Inferior parietal cortex (tissue), 1 donor: Measurements from ENCODE around the gene PHF21A.
"Not testable (repeated sequence)": the region's sequence is repeated elsewhere in the genome, so short reads cannot be mapped to it uniquely, and the experiment has no call there.

Source experiments
- DNase-seq: peaks from one replicate; pipeline ENCODE4 v3.0.0-alpha.2; 2016; ENCODE audit errors: extremely low spot score

Gene PHF21A

DNA sequence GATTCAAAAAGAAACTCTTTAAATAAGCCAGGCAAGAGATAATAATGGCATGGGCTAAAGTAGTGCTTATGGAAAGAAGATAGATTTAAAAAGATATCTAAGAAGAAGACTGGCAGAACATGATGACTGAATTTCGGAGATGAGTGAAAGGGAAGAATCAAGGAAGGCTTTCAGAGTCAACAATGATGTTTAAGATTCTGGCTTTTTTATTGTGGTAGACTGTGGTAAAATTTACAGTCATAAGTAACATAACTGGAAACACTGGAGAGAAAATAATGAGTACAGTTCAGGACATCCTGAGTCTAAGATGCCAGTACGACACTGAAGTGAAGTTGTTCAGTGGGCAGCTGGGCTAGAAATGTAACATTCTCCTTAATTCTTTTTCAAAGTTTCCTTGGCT is 85.2 kb downstream of the PHF21A start:
- no peak for DNase-seq

DNA sequence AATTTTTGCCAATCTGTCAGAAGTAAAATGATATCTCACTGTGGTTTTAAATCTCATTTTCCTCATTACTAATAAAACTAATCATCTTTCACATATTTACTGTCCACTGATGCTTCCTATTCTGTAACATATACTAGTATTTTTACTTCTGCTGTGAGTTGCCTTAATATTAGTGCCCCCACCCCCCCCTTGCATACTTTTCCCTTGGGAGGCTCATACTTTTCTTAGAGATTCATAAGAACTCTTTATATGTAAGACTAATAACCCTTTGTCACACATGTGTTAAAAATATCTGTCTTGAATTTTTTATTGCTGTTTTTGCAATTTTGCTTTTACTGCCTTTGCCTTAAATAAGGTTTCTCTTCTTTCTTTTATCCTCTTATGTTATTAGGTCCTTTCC is 87.2 kb downstream of the PHF21A start:
- no peak for DNase-seq

DNA sequence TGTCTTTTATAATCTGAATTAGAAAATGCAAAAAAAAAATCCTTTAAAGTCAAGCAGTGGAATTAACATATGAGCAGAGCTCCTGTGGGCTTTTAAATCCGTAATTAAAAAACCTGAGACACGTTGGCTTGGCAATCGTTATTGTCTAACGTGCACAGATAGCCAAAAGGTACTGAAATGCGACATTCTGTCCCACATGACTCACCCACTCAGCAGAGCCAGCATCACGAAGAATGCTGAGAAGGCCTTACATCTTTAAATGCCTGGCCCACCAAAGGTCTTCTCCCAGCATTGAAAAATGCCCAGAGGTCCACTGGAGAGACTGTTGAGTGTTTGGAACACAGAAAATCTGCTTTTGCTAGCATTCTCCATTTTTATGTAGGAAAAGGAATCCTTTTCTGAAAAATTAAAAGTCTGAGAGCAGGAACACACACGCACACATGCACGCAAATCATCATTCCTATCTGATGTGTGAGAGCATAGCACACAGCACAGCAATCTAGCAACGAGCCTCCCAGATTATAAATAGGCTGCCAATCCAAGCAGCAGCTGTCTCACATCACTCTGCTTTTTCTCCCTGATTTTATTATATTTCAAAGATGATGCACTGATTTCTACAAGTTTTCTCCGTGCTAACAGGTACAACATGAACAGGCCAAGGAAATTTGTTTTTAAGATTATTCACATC is 94.5 kb downstream of the PHF21A start:
- DNase-seq = peak; percentile 41

DNA sequence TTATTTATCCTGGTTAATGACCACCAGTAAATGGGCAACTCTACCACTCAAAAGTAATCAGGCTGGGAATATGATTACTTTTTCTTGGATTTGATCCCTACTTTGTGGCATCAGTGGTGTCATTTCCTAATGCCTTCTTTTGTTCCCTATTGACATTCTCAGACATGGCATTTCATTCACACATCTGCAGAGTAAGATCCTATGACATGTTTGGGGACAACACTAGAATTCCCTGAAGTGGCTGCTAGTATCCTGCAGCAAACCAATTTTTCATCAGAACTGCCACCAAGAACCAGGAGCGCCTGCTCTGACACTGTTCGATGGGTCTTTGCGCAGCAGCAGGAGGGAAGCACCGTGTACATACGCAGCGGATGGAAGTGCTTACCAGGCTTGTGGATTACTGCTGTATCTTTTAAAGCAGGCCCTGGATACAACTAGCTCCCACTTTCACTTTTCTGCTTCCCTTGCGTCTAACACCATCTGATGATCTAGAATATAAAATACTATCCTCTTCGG is 101.1 kb downstream of the PHF21A start:
- DNase-seq = no peak

DNA sequence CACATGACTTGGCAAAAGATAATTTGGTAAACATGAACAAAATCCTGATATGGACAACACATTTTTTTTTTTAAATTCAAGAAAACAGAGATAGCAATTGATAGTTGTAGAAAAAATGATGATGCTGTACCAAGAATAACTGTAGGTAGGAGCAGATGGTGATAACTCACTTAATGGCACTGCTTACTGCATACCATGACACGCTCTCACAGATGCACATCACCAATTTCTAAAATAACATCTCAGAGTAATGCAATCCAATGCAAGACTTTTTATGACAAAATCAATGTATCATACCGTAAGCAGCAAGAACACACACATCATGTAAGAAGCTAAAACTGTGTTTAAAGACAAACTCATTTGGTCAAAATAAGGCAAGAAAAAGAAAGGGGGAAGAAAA is 102.6 kb downstream of the PHF21A start:
- DNase-seq = no peak

DNA sequence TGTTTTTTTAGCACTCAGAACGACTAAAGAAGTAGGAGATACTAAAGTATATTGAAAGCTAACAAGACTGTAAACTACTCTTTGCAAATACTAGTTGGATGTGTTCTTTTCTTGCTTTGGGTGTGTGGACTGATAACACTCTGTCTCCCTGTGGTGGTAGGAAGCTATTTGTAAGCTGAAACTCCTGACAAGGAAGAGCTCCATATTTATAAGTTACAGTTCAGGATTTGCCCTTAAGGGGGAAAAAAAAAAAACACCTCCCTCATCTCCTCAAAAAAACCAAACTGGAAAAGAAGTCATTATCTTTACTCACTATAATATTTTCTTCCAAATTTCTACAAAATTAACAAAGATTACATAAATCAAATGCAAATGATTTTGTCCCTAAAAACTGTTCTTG is 103.9 kb downstream of the PHF21A start:
- no peak for DNase-seq

DNA sequence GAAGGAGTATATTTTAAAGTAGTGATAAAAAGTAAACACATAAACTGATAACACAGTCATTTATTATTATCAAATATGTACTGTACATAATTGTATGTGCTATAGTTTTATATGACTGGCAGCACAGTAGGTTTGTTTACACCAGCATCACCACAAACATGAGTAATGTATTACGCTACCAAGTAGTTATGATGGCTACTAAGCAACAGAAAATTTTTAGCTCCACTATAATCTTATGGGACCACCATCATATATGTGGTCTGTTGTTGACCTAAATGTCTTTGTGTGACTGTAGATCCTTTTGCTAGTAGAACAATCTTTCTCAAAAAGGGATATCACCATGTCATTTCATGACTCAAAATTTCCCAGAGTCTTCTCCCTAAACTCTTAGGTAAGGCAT is 105.3 kb downstream of the PHF21A start:
- DNase-seq = no peak

DNA sequence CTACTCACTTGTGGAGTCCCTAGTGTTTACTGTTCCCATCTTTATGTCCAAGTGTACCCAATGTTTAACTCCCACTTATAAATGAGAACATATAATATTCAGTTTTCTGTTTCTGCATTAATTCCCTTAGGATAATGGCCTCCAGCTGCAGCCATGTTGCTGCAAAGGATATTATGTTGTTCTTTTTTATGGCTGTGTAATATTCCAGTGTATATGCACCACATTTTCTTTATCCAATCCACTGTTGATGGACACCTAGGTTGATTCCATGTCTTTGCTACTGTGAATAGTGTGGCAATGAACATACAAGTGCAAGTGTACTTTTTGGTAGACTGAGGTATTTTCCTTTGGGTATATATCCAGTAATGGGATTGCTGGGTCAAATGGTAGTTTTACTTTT is 107.1 kb downstream of the PHF21A start:
- DNase-seq = not testable (repeated sequence)

DNA sequence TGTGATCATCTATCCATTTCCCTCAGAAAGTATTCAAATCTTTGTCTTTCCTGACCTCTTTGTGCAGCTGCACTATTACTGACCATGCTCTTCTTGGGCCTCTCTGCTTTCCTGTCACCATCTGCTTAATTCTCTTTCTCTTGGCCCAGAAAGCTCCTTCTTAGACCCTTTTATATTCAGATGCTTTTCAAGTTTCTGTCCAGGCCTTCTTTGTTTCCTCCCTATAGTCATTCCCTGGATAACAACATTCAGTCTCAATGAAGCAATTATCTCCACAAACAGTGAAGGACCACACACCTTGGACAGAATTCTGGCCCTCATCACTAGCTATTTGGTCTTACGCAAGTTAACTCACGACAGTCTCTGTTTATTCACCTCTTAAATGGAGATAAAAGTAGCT is 109.1 kb downstream of the PHF21A start:
- no peak for DNase-seq

DNA sequence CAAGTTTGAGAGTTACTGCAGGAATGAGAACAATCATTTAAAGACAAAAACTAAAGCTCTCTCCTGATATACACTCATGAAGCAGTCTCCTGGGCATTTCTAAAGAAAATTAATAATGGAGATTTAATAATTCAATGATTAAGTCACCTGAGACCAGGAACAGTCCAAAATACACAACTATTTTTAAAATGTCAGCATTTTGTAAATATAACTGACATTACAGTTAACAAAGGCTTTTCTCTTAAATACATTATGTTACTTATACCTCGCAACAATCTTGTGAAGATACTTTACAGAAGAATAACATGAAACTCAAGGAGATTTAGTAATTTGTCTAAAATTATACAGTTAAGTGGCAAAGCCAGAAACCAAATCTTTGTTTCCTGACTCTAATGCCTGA is 111.2 kb downstream of the PHF21A start:
- DNase-seq = no peak

DNA sequence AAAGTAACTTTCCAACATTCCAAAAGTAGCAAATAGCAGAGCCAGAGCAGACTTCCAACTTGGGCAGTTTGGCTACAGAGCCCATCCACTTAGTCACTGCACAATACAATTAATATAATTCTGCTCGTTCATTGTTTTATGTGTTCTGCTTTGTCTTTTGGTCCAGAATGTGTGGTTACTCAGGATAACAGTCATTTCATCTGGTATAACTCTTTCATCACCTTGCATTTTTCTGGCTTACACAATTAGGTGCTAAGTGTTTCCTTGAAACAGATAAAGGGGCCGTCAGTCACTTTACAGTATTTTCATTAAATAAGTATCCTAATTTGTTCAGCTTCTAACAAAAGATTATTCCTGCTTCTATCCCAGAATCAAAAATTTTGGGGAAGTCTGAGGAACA is 111.6 kb downstream of the PHF21A start:
- no peak for DNase-seq

DNA sequence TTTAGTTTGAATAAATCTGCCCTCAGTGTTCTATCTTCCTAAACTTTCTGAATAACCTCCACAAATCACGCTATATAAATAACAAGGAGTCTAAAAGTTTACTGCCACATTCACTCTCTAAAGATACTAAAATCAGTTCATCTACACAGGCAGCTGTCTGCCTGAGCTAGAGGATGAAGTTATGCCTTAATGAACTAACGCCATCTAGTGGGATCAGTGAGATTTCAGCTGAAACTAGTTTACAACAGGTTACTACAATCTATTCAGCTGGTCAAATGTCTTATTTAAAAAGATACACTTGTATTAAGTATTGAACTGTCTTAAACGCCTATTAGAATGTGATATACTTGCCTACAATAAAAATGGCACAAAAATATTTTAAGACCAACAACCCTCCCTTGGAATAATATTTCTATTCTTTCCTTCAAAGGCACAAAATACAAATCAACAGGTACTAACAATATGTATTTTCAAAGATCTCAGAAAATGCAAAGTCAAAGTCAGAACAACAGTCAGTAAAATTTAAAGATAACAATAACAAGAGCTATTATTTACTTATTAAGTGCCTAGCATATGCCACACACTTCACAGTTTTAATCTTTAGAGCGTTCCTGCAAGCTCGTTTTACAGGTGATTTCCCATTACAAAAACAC is 114.7 kb downstream of the PHF21A start:
- DNase-seq = peak; percentile 90

DNA sequence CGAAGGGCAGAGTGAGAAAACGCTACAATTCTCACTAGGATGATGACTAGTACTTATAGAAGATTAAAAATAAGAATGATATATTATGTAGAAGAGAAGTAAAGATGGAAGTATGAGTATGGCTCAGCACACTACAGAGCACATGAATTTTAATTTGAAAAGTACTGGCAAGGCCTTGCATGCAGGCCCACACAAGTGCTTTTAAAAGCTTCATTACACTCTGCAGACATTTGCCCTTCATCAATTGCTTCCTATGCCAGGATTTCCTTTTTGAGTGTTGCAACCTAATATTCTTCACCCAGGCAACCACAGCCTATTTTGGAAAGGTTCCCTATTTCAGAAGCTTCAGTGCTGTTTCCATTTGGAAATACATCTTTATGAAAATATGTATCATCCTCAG is 117.7 kb downstream of the PHF21A start:
- no peak for DNase-seq

DNA sequence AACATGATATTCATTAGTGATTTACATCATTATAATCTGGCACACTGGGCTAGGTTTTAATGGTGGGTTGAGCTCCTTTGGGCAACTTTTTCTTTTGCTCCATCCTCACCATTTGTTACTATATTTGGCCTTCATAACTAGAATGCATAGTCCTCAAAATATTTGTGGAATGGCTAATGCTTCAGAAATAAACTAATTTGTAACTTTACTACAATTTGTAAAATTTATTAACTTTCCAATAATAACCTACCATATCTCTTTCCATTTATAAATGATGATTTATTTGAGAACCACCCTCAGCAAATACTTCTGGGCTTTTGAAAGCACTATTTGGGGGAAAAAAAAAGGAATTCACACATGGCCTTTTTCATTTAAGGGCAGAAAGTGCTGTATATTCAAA is 119.1 kb downstream of the PHF21A start:
- no peak for DNase-seq

DNA sequence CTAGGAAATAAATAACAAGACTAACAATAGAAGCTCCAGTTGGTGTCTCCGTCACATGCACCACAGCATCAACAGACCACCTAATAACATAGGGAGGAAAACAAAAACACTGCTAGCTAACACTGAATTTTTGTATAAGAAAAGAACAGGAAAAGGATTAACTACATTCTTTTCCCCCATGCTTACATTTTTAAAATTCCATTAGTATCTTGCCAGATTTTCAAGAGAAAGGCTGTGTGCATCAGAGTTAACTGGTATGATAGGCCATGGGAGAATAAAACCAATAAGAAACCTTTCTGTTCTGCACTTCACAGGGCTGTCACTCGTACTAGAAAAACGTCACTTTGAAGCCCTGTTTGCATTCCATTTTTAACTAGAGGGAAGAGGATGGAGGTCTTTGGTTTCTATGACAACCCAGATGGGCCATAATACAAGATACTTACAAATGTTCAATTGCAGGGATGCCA is 119.8 kb downstream of the PHF21A start:
- no peak for DNase-seq

DNA sequence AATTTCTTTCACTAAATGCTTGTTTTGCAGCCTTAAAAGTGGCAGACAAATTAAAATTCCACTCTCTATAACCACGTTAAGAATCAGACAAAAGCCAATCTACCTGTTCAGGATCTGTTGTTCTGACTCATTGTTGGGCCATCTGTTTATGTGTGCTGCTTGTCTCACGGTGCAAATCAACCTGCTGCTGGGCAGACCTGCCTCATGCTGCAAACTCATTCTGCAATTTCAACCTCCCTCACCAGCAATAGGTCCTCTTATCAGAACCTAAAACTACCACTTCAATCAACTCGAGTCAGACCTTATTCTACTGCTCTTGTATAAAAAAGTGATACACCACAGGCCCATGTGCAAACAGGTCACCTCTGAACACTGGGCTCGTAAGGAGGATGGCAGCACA is 123.7 kb downstream of the PHF21A start:
- no peak for DNase-seq

DNA sequence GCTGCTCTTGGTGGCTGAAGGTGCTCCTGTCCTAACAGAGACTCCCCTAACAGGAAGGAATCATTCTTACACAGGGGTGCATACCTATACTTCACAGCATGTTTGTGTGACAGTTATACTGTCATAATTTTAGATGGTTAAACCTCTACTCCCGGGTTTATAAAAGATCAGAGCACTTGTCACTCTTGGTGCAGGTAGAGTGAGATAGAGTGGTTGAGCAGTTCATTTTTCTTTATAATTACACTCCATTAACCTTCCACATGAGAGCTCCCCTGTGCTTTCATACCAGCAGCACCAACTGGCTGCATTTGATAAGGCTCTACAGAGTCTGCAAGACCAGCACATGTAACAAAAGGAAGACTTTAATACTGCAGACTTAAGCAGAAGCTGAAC is 125.9 kb downstream of the PHF21A start:
- no peak for DNase-seq

DNA sequence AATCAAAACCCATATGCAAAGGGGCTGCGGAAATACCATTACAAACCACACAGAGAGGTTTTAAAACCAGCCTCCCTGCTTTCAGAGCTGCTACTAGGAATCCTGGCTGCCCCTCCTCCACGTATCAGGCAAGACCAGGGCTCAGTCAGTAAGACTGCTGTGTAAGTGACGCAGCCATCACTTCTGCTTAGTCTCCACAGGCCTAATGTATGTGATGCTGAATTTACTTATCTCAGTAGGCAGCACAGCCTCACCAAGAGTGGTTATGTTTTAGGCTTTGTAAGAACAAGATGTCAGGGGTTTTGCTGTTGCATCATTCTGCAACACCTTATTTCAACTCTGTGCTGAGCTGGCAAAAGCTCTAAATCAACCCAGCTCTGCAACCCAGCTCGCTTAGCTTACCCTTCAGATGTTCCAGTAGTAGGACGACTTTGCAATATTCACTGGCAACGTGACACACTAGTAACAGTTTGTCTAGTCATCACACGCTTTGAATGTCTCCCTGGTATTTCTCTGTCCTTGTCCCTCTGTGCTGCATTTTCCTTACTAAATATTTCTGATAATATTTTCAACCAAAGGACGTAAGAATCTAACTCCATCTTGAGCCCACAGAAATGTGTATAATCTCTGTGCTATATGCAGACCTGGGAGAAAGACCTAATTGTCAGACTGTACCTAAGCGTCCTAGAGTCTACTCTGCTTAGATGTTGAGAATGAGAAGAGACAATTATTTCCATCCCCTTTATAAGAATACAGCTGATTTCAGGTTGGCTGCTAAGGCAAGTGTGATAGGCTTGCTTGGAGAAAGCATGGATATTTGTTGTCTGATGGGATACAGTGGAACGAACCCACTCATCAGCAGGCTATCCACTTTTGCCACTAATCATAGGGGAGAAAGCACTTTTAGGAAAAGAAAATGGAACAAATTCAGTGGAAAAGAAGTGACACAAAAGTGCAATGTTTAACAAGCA is 126.6 kb downstream of the PHF21A start:
- no peak for DNase-seq

DNA sequence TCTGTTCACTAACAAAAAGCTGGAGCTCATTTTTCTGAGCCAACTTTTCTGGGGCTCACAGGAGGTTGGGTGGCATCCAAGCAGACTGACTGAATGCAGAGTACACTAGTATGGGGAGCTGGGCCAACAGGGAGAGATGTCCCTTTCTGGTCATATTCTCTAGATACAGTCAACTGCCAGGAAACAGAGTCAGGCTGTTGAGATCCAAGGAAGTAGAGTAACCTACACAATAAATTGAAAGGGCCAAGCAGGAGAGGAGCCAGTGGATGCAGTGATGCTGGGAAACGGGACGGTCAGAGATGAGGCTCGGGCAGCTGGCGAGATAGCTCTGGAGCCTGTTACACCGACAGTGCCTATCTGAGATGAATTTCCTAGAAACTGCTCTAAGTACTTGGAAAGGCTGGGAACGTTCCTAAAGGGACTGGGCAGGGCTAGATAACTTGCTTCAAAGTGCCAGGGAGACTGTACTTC is 127.7 kb downstream of the PHF21A start:
- DNase-seq = peak; percentile 79

DNA sequence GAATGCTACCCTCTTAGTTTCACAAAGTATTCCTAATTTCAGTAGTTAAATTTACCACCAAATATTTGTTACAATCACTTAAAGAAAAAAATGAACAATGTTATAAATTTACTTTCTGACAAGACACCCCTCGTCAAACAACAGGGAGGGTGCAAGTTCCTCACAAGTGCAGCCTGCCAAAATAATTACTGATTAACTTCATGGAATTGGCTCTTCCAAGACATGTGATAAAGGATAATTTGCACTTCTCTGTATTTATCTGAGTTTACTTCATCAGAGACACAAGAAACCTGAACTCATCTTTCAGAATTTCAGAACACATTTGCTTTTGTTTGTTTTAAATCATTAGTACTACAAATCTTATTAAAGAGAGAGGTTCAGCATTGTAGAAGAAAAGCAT is 132.3 kb downstream of the PHF21A start:
- DNase-seq = no peak

DNA sequence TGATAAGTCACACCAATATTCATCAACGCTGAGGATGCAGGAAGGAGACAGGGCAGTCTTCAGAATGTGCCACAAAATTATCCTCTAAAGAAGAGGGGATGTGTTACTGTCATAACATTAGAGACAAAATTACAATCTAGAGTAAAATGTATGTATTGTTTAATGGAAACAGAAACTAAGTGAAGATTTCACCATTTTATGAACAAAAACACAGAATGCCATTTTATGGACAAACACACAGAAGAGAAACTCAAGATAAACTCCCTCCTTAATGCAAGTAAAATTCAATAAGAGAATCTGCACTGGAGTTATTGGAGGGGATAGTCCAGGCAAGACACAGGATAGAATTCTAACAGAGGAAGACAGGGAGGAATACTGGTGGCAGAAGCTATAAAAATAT is 136.0 kb downstream of the PHF21A start:
- DNase-seq = no peak

DNA sequence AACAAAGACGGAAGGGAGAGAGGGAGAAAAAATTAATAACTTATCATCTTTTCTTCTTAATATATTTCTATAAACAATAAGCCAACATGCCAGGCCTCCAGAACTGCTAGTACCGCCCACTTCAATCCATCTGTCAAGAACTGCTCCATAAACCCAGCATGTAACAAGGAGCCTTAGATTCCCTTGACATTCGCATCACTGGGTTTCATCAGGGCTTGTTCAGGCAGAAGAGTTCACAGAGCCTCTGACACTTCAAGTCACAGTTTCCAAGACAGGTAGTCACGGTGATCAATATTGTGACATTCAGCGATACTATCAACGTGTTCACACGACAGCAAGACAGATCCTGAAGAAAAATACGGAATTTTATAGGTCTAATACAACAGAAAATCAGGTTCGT is 137.1 kb downstream of the PHF21A start:
- DNase-seq = no peak
